ENCODE results near the gene TOMM22.

The TOMM22 gene

GRCh38 chr22:38715852-38716251 lies 34.1 kb downstream of the TOMM22 start:
- DNase-seq, result no peak

GRCh38 chr22:38716271-38716670 lies 34.5 kb downstream of the TOMM22 start:
- no peak for DNase-seq

- DNase-seq, result no peak
Observed at GRCh38 chr22:38716826-38717225, 35.1 kb downstream of the TOMM22 start.

- no peak for DNase-seq
Observed at GRCh38 chr22:38717244-38717643, 35.5 kb downstream of the TOMM22 start.

- no peak for DNase-seq
Observed at GRCh38 chr22:38718414-38718813, 36.7 kb downstream of the TOMM22 start.

- no peak for DNase-seq
Observed at GRCh38 chr22:38719196-38719595, 37.4 kb downstream of the TOMM22 start.

- no peak for DNase-seq
Observed at GRCh38 chr22:38720350-38720749, 38.6 kb downstream of the TOMM22 start.

GRCh38 chr22:38721551-38721950 lies 39.8 kb downstream of the TOMM22 start:
- DNase-seq, result no peak

GRCh38 chr22:38724176-38724575 lies 42.4 kb downstream of the TOMM22 start:
- no peak for DNase-seq

GRCh38 chr22:38724926-38725571 lies 43.3 kb downstream of the TOMM22 start:
- peak; percentile 24 for DNase-seq

GRCh38 chr22:38725900-38726655 lies 44.3 kb downstream of the TOMM22 start:
- DNase-seq, result no peak

GRCh38 chr22:38727123-38727522 lies 45.4 kb downstream of the TOMM22 start:
- DNase-seq, result no peak

- DNase-seq, result no peak
Observed at GRCh38 chr22:38727530-38728451, 46.0 kb downstream of the TOMM22 start.

- DNase-seq, result no peak
Observed at GRCh38 chr22:38728871-38729796, 47.4 kb downstream of the TOMM22 start.

- no peak for DNase-seq
Observed at GRCh38 chr22:38729946-38730345, 48.2 kb downstream of the TOMM22 start.

- no peak for DNase-seq
Observed at GRCh38 chr22:38730411-38730871, 48.7 kb downstream of the TOMM22 start.

GRCh38 chr22:38731703-38732161 lies 50.0 kb downstream of the TOMM22 start:
- no peak for DNase-seq

- no peak for DNase-seq
Observed at GRCh38 chr22:38732251-38732815, 50.6 kb downstream of the TOMM22 start.

- DNase-seq, result peak; percentile 41
Observed at GRCh38 chr22:38733329-38733723, 51.6 kb downstream of the TOMM22 start.

- DNase-seq, result no peak
Observed at GRCh38 chr22:38733724-38734381, 52.1 kb downstream of the TOMM22 start.
